Measurements from ENCODE around the gene ABCB8.
A peak's percentile ranks its signal among the peaks of the same experiment; 100 is the strongest.

Gene ABCB8

GRCh38 chr7:151076863-151077704 is 48.8 kb downstream of the ABCB8 start:
- peak; percentile 19 for DNase-seq

DNA sequence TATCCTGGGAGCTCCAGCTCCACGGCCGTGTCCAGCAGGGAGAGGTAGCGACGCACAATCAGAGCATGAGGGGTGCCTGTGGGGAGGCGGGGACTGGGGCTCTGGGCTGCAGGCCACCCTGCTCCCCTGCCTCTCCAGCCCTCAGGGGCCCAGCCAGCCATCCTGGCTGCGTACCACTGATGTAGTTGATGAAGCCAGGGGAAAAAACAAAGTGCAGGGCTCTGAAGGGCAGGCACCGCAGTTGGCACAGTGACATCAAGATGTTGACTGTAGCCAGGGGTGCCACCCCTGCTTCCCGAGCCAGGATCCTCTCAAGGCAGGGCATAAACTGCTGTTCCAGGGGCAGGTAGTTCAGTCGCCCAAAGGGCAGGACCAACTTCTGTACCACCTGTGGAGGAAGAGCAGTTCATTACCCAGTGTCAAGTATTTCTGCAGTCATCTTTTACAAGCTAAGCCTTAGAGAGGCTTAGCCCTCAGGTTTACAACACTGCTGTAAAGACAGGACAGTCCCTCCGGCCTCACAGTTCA is 49.5 kb downstream of the ABCB8 start:
- no peak for DNase-seq

DNA sequence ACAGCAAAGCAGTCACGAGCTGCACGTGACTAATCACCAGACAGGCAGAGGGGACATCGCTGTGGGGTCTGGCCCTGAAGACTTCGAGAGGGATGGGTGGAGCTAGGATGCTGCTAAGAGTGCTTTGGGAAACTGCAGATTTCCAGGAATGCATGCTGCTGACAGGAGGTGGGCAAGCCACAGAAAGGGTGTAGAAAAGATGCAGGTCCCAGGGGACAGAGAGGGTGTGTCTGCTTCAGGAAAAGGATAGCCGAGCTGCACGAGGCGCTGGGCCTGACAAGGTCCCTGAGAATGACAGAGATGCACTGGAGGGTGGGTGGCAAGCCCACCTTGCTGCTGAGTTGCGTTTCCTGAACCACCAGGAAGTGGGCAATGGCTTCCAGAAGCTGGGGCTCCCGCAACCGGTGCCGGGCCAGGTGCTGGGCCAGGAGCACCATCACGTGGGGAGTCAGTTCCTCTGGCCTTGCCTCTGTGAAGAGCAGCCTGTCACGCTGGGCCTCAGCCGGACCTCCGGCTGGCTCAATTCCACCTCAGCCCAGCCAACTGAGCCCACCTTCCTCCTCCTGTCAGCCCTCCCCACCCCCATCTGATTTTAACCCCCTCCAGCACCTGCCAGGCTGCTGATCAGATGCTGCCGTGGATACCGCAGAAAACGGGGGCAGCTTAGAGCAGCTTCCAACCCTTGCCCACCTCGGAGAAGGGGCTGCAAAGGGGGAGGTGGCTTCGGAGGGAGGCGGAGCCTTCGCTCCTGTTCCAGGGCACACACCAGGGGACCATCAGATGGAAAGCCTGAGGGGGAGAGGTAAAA is 50.2 kb downstream of the ABCB8 start:
- DNase-seq: no peak

GRCh38 chr7:151079199-151079910 is 51.1 kb downstream of the ABCB8 start:
- DNase-seq: no peak

DNA sequence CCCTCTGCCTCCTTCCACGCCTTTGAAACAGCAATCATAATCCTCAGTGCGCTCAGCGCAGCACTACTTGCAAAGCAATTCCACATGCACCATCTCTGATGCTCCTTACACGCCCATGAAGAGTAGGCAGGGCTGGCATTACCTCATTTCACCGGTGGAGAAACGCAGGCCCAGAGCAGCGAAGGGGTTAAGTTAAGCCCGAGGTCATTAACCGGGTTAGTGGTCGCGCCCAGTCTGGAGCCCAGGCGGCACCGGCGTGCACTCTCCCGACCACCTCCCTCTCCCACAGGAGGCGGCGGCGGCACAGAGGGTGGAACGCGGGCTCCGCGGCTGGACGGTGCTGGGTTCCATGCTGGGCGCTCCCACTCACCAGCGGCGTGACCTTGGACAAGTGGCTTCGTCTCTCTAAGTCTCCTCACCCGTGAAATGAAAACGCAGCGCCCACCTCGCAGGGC is 51.8 kb downstream of the ABCB8 start:
- peak; percentile 8 for DNase-seq

DNA sequence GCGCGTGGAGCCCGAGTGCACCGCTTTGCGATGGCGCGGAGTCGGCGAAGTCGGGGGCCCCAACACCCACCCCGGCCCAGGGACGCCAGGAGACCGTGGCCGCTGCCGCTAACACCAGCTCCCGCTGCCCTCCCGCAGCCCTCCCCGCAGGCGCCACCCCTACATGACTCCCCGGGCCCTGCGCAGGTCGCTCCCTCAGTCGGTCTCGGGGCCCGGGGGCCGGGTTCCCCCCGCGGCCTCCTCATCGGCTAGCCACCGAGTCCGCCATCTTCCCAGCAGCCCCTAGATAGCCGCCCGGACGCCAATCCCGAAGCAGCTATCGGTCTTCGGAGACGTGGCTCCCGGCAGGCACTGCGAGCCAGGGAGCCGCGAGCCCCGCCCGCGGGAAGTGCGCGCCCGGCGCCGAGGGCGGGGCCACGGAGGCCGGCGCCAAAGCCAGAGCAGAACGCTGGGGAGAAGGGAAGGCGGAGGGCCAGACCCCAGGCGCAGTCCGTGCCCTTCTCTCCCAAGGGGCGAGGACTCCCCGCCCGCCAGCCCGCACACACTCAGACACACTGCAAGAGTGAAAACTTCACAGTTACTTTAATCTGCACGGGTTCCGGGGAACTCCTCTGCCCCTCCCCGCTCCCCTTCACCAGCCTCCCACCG is 52.4 kb downstream of the ABCB8 start, which contains the start of gene FASTK:
FASTK (minus strand) TSS at position 288 of the 648 bp plus-strand sequence; CDS start at position 245, 43 bp downstream.
- DNase-seq: peak; percentile 85

- DNase-seq: no peak
These were observed 53.2 kb downstream of the ABCB8 start for GRCh38 chr7:151081170-151082101.

- no peak for DNase-seq
These were observed 54.2 kb downstream of the ABCB8 start for GRCh38 chr7:151082141-151083070.

DNA sequence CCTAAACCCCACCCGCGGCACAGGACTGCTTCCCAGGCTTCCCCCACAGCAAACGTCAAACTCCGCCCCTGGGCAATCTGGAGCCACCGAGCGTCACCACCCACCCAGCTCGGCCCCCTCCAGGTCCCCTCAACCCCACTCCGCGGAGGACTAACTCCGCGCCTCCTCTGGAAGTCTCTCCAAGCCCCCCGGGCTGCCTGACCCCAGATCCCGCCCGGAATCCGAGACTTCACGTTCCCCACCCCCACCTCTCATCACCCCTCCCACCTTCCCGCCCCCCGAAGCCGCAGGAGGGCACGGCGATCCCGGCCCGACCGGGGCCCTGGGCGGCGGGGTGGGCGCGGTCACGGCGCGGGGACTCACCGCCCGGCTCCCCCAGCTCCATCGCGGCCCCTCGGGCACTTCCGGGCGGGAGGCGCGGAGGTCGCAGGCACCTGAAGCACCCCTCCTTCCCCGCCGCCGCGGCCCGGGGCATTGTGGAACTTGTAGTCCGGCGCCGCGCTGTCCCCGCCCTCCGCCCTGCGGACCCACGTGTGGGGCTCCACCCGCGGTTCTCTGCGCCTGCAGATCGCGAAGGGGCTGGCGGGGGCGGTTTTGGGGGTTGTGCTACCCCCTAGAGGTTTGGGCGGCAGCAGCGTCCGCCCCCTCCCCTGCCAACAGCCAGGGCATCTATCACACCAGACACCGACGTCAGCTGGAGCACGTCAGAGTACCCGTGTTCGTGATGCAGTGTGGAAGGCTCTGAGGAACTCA is 55.0 kb downstream of the ABCB8 start, which contains the start of gene TMUB1:
TMUB1 (minus strand) TSS at position 423 of the 753 bp plus-strand sequence. CDS start 930 bp downstream, outside the sequence.
- peak; percentile 88 for DNase-seq

DNA sequence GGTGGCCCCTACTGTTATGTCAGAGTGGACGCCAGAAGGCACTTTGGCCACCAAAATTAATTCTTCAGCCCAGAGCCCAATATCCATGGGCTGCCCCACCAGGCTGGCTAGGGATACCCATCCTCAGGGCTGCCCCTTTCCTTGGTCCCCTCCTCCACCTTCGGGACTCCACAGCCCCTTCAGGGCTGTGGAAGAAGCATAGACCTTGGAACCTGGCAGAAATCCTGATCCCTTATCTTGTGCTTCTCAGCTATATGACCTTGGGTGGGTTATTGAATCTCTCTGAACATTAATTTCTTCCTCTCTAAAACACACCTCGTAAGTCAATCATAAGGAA is 55.5 kb downstream of the ABCB8 start:
- DNase-seq: no peak

- no peak for DNase-seq
These were observed 57.1 kb downstream of the ABCB8 start for GRCh38 chr7:151085329-151085690.

DNA sequence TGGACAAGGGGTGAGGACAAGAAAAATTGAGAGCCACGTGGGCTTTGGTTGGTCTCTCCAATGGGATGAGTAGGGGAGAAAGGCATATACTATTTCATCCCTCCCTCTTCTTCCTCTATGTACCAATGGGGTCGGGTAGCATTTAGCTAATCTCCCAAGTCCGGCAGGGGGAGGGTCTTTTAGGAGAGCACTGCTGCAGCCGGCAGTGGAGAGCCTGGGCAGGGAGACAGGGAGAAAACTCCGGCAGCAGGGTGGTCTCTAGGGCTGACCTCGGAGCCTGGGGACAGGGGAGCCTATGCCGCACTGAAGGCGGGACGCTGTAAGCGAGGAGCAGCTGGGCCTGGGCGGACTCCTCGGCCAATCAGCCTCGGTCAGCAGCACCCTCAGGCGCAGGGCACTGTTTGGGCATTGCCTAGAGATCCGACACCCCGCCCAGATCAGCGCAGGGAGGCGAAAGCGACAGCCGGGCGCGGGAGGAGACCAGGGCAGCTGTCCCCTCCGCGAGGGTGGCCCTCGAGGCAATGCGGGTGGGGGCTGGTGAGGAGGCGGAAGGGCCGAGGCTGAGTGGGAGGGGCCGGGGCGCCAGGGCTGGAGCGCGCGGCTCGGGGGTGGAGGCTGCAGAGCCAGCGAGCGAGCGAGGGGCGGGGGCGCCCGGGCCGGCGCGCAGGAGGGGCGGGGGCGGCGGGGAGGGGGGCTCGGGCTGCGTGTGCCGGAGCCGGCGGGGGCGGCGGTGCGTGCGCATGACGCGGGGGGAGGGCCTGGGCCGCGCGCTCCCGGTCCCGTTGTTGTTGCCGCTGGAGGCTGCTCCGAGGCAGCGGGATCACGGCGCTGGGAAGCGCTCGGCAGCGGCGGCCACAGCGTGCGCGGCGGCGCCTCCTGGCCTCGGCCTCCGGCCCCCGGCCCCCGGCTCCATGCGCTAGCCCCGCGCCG is 57.7 kb downstream of the ABCB8 start, which contains the start of gene AGAP3:
AGAP3 (plus strand) TSS at position 785 of the 930 bp plus-strand sequence. CDS start 267 bp downstream, outside the sequence.
- peak; percentile 45 for DNase-seq

DNA sequence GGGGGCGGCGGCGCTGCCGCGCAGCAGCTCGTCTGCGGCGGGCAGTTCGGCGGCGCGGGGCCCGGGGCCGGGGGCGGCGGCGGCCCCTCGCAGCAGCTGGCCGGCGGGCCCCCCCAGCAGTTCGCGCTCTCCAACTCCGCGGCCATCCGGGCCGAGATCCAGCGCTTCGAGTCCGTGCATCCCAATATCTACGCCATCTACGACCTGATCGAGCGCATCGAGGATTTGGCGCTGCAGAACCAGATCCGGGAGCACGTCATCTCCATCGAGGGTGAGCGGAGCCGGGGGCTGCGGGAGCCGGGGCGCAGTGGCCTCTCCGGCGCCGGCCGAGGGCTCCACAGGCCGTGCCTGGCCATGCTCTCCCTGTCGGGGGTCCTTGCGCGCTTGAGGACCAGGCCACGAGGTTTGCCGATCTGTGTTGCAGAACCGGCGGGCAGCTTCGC is 58.6 kb downstream of the ABCB8 start:
- DNase-seq: peak; percentile 26

- DNase-seq: peak; percentile 38
These were observed 59.2 kb downstream of the ABCB8 start for GRCh38 chr7:151087245-151088018.

DNA sequence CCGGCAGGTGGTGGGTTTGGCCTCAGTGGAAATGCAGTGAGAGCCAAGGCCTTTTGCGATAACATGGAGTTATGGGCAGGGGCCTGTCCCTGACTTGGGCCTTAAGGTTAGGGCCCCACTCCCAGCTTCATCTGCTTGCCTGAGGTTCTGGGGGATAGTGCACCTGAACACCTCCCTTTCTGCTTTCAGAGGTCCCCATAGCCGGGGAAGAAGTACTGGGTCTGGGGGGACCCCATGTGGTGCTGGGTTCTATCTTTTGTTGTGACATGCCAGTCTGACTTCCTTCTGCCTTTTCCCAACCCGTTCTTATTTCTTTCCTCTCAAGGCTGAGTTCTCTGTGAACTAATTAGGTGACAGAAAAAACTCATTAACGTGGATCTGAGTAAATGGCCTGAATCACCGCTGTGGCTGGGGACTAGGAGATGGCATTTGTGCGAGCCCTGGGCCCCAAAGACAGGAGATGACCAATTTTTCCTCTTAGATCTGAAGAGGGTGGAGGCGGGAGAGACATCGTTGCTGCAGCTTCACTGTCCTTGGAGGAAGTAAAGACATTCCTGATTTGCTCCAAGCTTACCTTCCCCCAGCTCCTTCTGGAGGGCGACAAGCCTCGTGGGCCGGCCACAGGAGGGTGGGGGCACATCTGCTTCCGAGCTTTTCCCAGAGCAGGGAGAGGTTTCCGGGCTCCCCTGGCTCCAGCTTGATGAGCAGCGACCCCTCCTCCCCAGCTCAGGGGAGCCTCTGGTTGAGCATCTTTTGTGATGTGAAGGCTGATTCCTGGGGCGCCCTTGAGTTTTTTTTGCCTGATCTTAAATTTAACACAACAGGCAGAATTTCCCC is 60.0 kb downstream of the ABCB8 start:
- no peak for DNase-seq
